Measurements from ENCODE around the gene CCT7. TPM values are rescaled to one million over a fixed set of nuclear protein-coding genes. Genes with fewer than 3 reads are reported as not detected.

Gene CCT7
- total and polyA plus RNA-seq, 2 donors (not counting 1 experiment from before 2014, with no cell fraction given), result 94.4 to 160 TPM

GRCh38 chr2:73210696-73211095 lies 23.4 kb upstream of the CCT7 start:
- Mint-ChIP-seq H3K27me3 (peaks cover 31% of the 10 kb centered on the region), H3K9me3 (ENCODE audit: insufficient read depth) (no peaks in the 10 kb centered on the region), H3K4me1 (peaks cover 30% of the 10 kb centered on the region), H3K4me3 (no peak overlapping the region), H3K27ac (no peak overlapping the region)
- ChIA-PET POLR2A (no interaction called here), CTCF (interaction anchor here (1.0 to 6.5 kb wide), 4 partner anchors 18 to 217 kb away, joined by 3 to 56 read pairs (median 6); no protein-coding TSS in a partner anchor)
- Histone ChIP-seq H3K9me3 (ENCODE audit: control extremely low read depth in 1 of 3, control insufficient read depth in 2 of 3, insufficient read depth in 1 of 3, low read length in 2 of 3) (no peaks in the 10 kb centered on the region), H3K27ac (ENCODE audit: low read length in 2 of 2) (no peak overlapping the region), H3K4me3 (ENCODE audit: control extremely low read depth in 1 of 5, extremely low read depth in 1 of 5, insufficient read depth in 1 of 5, low read depth in 2 of 5, low read length in 4 of 5) (no peak overlapping the region), H3K9ac (ENCODE audit: low read length) (no peak overlapping the region), H3K4me2 (replicated peaks; ENCODE audit: low read depth, low read length, poor library complexity, severe bottlenecking) (no peak overlapping the region), H4K20me1 (ENCODE audit: control insufficient read depth, insufficient read depth, low read length, poor library complexity, severe bottlenecking) (no peaks in the 10 kb centered on the region), H2AFZ (ENCODE audit: insufficient read depth, low read depth, low read length, poor library complexity, severe bottlenecking) (no peak overlapping the region), H3K27me3 (replicated peaks in 1 of 4; ENCODE audit: control extremely low read depth in 1 of 4, control insufficient read depth in 3 of 4, insufficient read depth in 4 of 4, low read length in 3 of 4) (peaks cover 0 to 16% (median 1%) of the 10 kb centered on the region in 4 experiments), H3K4me1 (ENCODE audit: control insufficient read depth in 2 of 2, insufficient read depth in 2 of 2, low read length in 2 of 2) (peaks cover 17 to 22% of the 10 kb centered on the region in 2 donors), H3K79me2 (ENCODE audit: control insufficient read depth, insufficient read depth, low read length) (peaks cover 37% of the 10 kb centered on the region), H3K36me3 (replicated peaks in 1 of 2; ENCODE audit: control extremely low read depth in 1 of 2, control insufficient read depth in 1 of 2, extremely low read depth in 1 of 2, insufficient read depth in 2 of 2, low read length in 1 of 2) (no peaks in the 10 kb centered on the region)
- ATAC-seq (ENCODE audit: low read depth) (no peak), DNase-seq (no peak)
- intact Hi-C loops (cut with micrococcal nuclease), result loop anchor here (5.0 kb wide), 1 partner anchor 527 kb away; the partner anchor contains the start of gene TPRKB
- TF ChIP-seq EZH2 (IDR thresholded peaks at IDR 0.05; ENCODE audit: borderline replicate concordance, insufficient read depth, low read depth, low read length, poor library complexity, severe bottlenecking) (no peak), CTCF (IDR thresholded peaks at IDR 0.05) (no peak)
- 96% methylated on average over 6 of the region's 6 CpGs for WGBS (ENCODE audit: insufficient coverage)

- H3K9ac ChIP-seq (ENCODE audit: low read length), result no peak overlapping the region
- H3K4me1 ChIP-seq (ENCODE audit: control insufficient read depth in 2 of 2, insufficient read depth in 2 of 2, low read length in 2 of 2), result peaks cover 17 to 22% of the 10 kb centered on the region in 2 donors
- CTCF ChIA-PET, result interaction anchor here (0.6 to 6.5 kb wide), 20 partner anchors 12 to 320 kb away, joined by 3 to 56 read pairs (median 5); partner anchors contain the start of genes CCT7, PRADC1 and SFXN5
- POLR2A ChIA-PET, result interaction anchor here (0.6 to 1.6 kb wide), 2 partner anchors 9 to 21 kb away, joined by 3 to 9 read pairs; partner anchors contain the start of genes CCT7 and PRADC1
- peaks cover 26% of the 10 kb centered on the region for H3K27me3 Mint-ChIP-seq
- H2AFZ ChIP-seq (ENCODE audit: insufficient read depth, low read depth, low read length, poor library complexity, severe bottlenecking), result peak overlapping the region; percentile 91
- no peaks in the 10 kb centered on the region for H3K9me3 Mint-ChIP-seq (ENCODE audit: insufficient read depth)
- H3K4me3 Mint-ChIP-seq, result no peak overlapping the region
- DNase-seq (no peak), ATAC-seq (ENCODE audit: low read depth) (no peak)
- no peaks in the 10 kb centered on the region for H3K36me3 ChIP-seq (replicated peaks in 1 of 2; ENCODE audit: control extremely low read depth in 1 of 2, control insufficient read depth in 1 of 2, extremely low read depth in 1 of 2, insufficient read depth in 2 of 2, low read length in 1 of 2)
- peaks cover 43% of the 10 kb centered on the region for H3K79me2 ChIP-seq (ENCODE audit: control insufficient read depth, insufficient read depth, low read length)
- peaks cover 0 to 10% (median under 1%) of the 10 kb centered on the region in 4 experiments for H3K27me3 ChIP-seq (replicated peaks in 1 of 4; ENCODE audit: control extremely low read depth in 1 of 4, control insufficient read depth in 3 of 4, insufficient read depth in 4 of 4, low read length in 3 of 4)
- H3K4me1 Mint-ChIP-seq, result peaks cover 31% of the 10 kb centered on the region
- TF ChIP-seq EZH2 (IDR thresholded peaks at IDR 0.05; ENCODE audit: borderline replicate concordance, insufficient read depth, low read depth, low read length, poor library complexity, severe bottlenecking), result no peak
- TF ChIP-seq CTCF (IDR thresholded peaks at IDR 0.05), result no peak
- no peak overlapping the region for H3K27ac Mint-ChIP-seq
- WGBS (ENCODE audit: insufficient coverage), result 89% methylated on average over 6 of the region's 7 CpGs
- no peaks in the 10 kb centered on the region for H3K9me3 ChIP-seq (ENCODE audit: control extremely low read depth in 1 of 3, control insufficient read depth in 2 of 3, insufficient read depth in 1 of 3, low read length in 2 of 3)
- H3K4me3 ChIP-seq (ENCODE audit: control extremely low read depth in 1 of 5, extremely low read depth in 1 of 5, insufficient read depth in 1 of 5, low read depth in 2 of 5, low read length in 4 of 5), result no peak overlapping the region
- H3K27ac ChIP-seq (ENCODE audit: low read length in 2 of 2), result no peak overlapping the region
- H3K4me2 ChIP-seq (replicated peaks; ENCODE audit: low read depth, low read length, poor library complexity, severe bottlenecking), result no peak overlapping the region
- H4K20me1 ChIP-seq (ENCODE audit: control insufficient read depth, insufficient read depth, low read length, poor library complexity, severe bottlenecking), result no peaks in the 10 kb centered on the region
- intact Hi-C loops (cut with micrococcal nuclease), result loop anchor here (1.0 to 5.0 kb wide), 4 partner anchors 127 to 525 kb away; partner anchors contain the start of gene TPRKB
These were observed 22.0 kb upstream of the CCT7 start for GRCh38 chr2:73212098-73212447.
